ENCODE results near the gene FLNA.

- TF ChIP-seq CTCF (IDR thresholded peaks at IDR 0.05; ENCODE audit: insufficient read depth, low read depth, low read length) (no peak), EZH2 (IDR thresholded peaks at IDR 0.05; ENCODE audit: insufficient read depth, low read length) (no peak)
Measured at GRCh38 chrX:154333837-154334271, 40.6 kb downstream of the FLNA start.

All from astrocyte (in vitro differentiated cells and primary cell).